HepG2 (cell line): ENCODE results near the gene AK8. TPM values are rescaled to one million over a fixed set of nuclear protein-coding genes. Genes with fewer than 3 reads are reported as not detected.

Experiments used
- ATAC-seq: fragments of 200-7000 bp; cut with Tn5 transposase; 3 replicates; pipeline ENCODE4 v1.9.1; 2020; ENCODE audit warnings: mild to moderate bottlenecking, moderate library complexity
- BruUV-seq: library from RNA; stranded (reverse); fragments of 400-500 nt; replicated peaks from 2 replicates; lab custom pipeline; 2021; lab: Mats Ljungman, UMichigan
- CTCF ChIA-PET: fragments of 300-600 bp; formaldehyde crosslinking; extraction: SDS; loops from one replicate; lab custom pipeline; 2021; ENCODE audit warnings: low total read pairs, inconsistent platforms, low intra/inter-chr PET ratio; lab: Yijun Ruan, JAX
- POLR2A ChIA-PET: fragments of 350-600 bp; sonication (Branson Sonifier 250); formaldehyde crosslinking; loops from one replicate; lab custom pipeline; 2020; ENCODE audit warnings: antibody characterized with exemption, inconsistent platforms; lab: Yijun Ruan, JAX
- DNase-seq: peaks from one replicate; pipeline ENCODE4 v3.0.0-alpha.2; 2015; ENCODE audit warnings: low spot score
- FAIRE-seq: peaks from 3 replicates; lab custom pipeline; 2011; peaks lifted over from hg19 to GRCh38; lab: Jason Lieb, UNC
- H2AFZ ChIP-seq: one replicate; pipeline ENCODE4 v1.6.1; 2011; ENCODE audit warnings: low read length, inconsistent platforms
- H3K27ac ChIP-seq: fragments of 300-600 bp; 3 replicates; pipeline ENCODE4 v1.8.0; 2011; ENCODE audit warnings: mixed run types, mild to moderate bottlenecking, mixed read lengths, low read length, inconsistent platforms; ENCODE audit not compliant: insufficient read depth; ENCODE audit errors: extremely low read length
- H3K27me3 ChIP-seq, 2 experiments: fragments of 200-600 bp in 1 of 2; 2 replicates in 1 of 2; 3 replicates in 1 of 2; pipeline versions ENCODE4 v1.6.0 to v1.8.0; 2011; ENCODE audit warnings: low read length in 2 of 2, mild to moderate bottlenecking in 2 of 2, moderate library complexity in 2 of 2, inconsistent platforms in 1 of 2; ENCODE audit not compliant: insufficient read depth in 2 of 2, control insufficient read depth in 1 of 2
- H3K36me3 ChIP-seq, 2 experiments: fragments of 200-600 bp in 1 of 2; replicated peaks in 1 of 2; 2 replicates in 1 of 2; 3 replicates in 1 of 2; pipeline versions ENCODE4 v1.5.1 to v1.8.0; 2011; ENCODE audit warnings: low read length in 2 of 2, inconsistent platforms in 1 of 2; ENCODE audit not compliant: insufficient read depth in 2 of 2, control insufficient read depth in 1 of 2
- H3K4me1 ChIP-seq: 2 replicates; pipeline ENCODE4 v1.5.1; 2012; ENCODE audit warnings: low read length, inconsistent platforms; ENCODE audit not compliant: insufficient read depth
- H3K4me2 ChIP-seq: 2 replicates; pipeline ENCODE4 v1.6.0; 2011; ENCODE audit warnings: low read depth, low read length, inconsistent platforms
- H3K4me3 ChIP-seq, 3 experiments: fragments of 200-600 bp in 1 of 3; sonication (generic), shearing (Covaris generic) in 1 of 3; replicated peaks in 1 of 3; 2 replicates each; pipeline ENCODE4 v1.5.1; 2011 to 2016; ENCODE audit warnings: low read length in 3 of 3, inconsistent platforms in 2 of 3, low read depth in 2 of 3, mild to moderate bottlenecking in 2 of 3, control low read depth in 1 of 3, mixed read lengths in 1 of 3; ENCODE audit not compliant: insufficient read depth in 1 of 3
- H3K79me2 ChIP-seq: one replicate; pipeline ENCODE4 v1.6.1; 2011; ENCODE audit warnings: low read length, inconsistent platforms; ENCODE audit not compliant: insufficient read depth
- H3K9ac ChIP-seq: 2 replicates; pipeline ENCODE4 v1.6.0; 2011; ENCODE audit warnings: mild to moderate bottlenecking, low read depth, low read length, inconsistent platforms; ENCODE audit not compliant: insufficient read depth
- H3K9me3 ChIP-seq: 2 replicates; pipeline ENCODE4 v1.5.1; 2012; ENCODE audit warnings: mild to moderate bottlenecking, low read length
- H4K20me1 ChIP-seq: 2 replicates; pipeline ENCODE4 v1.6.0; 2011; ENCODE audit warnings: inconsistent platforms, mild to moderate bottlenecking, low read length, moderate library complexity; ENCODE audit not compliant: insufficient read depth
- CCAR2 ChIP-seq: fragments of 200-400 bp; formaldehyde crosslinking; optimal IDR thresholded peaks from 2 replicates; pipeline ENCODE3; 2018; ENCODE audit warnings: low read depth, mild to moderate bottlenecking, low read length, moderate library complexity
- HMG20B ChIP-seq: conservative IDR thresholded peaks from 2 replicates; pipeline ENCODE4 v1.6.1; 2016; ENCODE audit warnings: missing genetic modification reagents, missing compliant biosample characterization
- KAT8 ChIP-seq: IDR thresholded peaks from 2 replicates; pipeline ENCODE4 v1.6.1; 2016; ENCODE audit warnings: missing genetic modification reagents, missing compliant biosample characterization
- KDM4B ChIP-seq: sonication (generic); formaldehyde crosslinking; IDR thresholded peaks from 2 replicates; pipeline ENCODE4 v1.4.0; 2020; ENCODE audit warnings: missing genetic modification reagents
- KMT2B ChIP-seq: IDR thresholded peaks from 2 replicates; pipeline ENCODE4 v1.6.1; 2016; ENCODE audit warnings: missing genetic modification reagents, missing compliant biosample characterization
- SP4 ChIP-seq: sonication (generic); formaldehyde crosslinking; IDR thresholded peaks from 2 replicates; pipeline ENCODE4 v1.8.1; 2023; ENCODE audit warnings: mild to moderate bottlenecking, missing genetic modification reagents
- ZFAT ChIP-seq: sonication (generic); formaldehyde crosslinking; conservative IDR thresholded peaks from 2 replicates; pipeline ENCODE4 v1.8.1; 2023; ENCODE audit warnings: missing genetic modification reagents, inconsistent platforms
- ZFP82 ChIP-seq: sonication (generic); formaldehyde crosslinking; IDR thresholded peaks from 2 replicates; pipeline ENCODE4 v1.5.1; 2020; ENCODE audit warnings: mild to moderate bottlenecking, missing genetic modification reagents, borderline replicate concordance
- ZNF761 ChIP-seq: sonication (generic); formaldehyde crosslinking; conservative IDR thresholded peaks from 2 replicates; pipeline ENCODE4 v1.4.0; 2020; ENCODE audit warnings: mild to moderate bottlenecking, missing genetic modification reagents
- ZNF891 ChIP-seq: sonication (generic); formaldehyde crosslinking; IDR thresholded peaks from 2 replicates; pipeline ENCODE4 v1.5.0; 2020; ENCODE audit warnings: mild to moderate bottlenecking, missing genetic modification reagents
- WGBS: methylation state at CpG from one replicate; pipeline ENCODE4 v1.1.6; 2017; ENCODE audit warnings: low lambda C conversion rate; 5-methylcytosine and 5-hydroxymethylcytosine counted together
- in situ Hi-C: cut with HindIII; loops from 2 replicates; pipeline ENCODE4 v1.10.0; 2017; ENCODE audit warnings: low pct_unique_long_range_greater_than_20kb; ENCODE audit not compliant: extremely low pct_ligation_motif_present
- intact Hi-C: fragments of 100-400 bp; cut with micrococcal nuclease; formaldehyde crosslinking; loops from one replicate; pipeline ENCODE4 v1.10.0; 2022; ENCODE audit not compliant: unreplicated experiment
- polyA plus RNA-seq, 8 experiments: library from polyadenylated mRNA; depleted of rRNA in 3 of 8; stranded (reverse) in 7 of 8; unstranded in 1 of 8; fragments of >200 nt; fragmentation: Illumina TruSeq in 4 of 8; extraction: Trizol in 4 of 8; gene quantifications; 2 replicates each; pipeline versions ENCODE4 v1.2.1 to v1.2.3, GENCODE V29; 2011 to 2016; ENCODE audit warnings: low read depth in 4 of 8, missing spikeins in 1 of 8, mixed read lengths in 1 of 8; ENCODE audit not compliant: insufficient read depth in 1 of 8
- total RNA-seq, 5 experiments: library from RNA; depleted of rRNA; stranded (reverse); fragments of >200 nt; fragmentation: Illumina TruSeq; extraction: Trizol; gene quantifications; 2 replicates each; pipeline ENCODE4 v1.2.3, GENCODE V29; 2016; ENCODE audit warnings: low read depth in 1 of 5
- TF ChIP-seq, protein P1 (sequence below): sonication (generic); formaldehyde crosslinking; IDR thresholded peaks from 2 replicates; pipeline ENCODE4 v1.8.1; 2022; ENCODE audit warnings: low read depth, mild to moderate bottlenecking, missing genetic modification reagents
- TF ChIP-seq, protein P2 (sequence below): IDR thresholded peaks from 2 replicates; pipeline ENCODE4 v1.6.1; 2016; ENCODE audit warnings: mild to moderate bottlenecking
- TF ChIP-seq, protein P3 (sequence below): sonication (generic); formaldehyde crosslinking; IDR thresholded peaks from 2 replicates; pipeline ENCODE4 v1.9.0; 2021; ENCODE audit warnings: missing genetic modification reagents, mild to moderate bottlenecking, borderline replicate concordance

The AK8 gene
- total and polyA plus RNA-seq, 2 of the 13 experiments (the other 11 are each of a cell fraction or from before 2014, with no cell fraction given) = 0.11 TPM; not detected in 1

DNA sequence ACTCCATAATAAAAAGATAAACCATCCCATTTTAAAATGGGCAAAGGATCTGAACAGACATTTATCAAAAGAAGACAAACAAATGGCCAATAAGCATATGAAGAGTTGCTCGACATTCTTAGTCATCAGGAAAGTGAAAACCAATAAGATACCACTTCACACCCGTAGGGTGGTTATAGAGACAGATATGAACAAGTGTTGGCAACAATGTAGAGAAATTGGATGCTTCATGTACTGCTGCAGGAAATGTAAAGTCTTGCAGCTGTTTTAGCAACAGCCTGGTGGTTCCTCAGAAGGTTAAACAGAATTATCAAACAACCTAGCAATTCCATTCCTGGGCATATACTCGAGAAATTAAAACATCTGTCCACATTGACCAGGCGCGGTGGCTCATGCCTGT is 165.3 kb downstream of the AK8 start:
- POLR2A ChIA-PET = no interaction called here
- WGBS = 43% methylated on average over 5 of the region's 5 CpGs

More for the DNA sequence above, 165.3 kb downstream of the AK8 start:
- H2AFZ ChIP-seq = no peak overlapping the region
- DNase-seq (no peak), FAIRE-seq (no peak), ATAC-seq (no peak)
- no peaks in the 10 kb centered on the region for H3K9me3 ChIP-seq
- no TSS peak for BruUV-seq
- no peak overlapping the region for H3K27ac ChIP-seq
- in situ Hi-C loops (no loop called here), intact Hi-C loops (no loop called here)
- no peaks in the 10 kb centered on the region for H3K36me3 ChIP-seq
- H4K20me1 ChIP-seq = no peaks in the 10 kb centered on the region
- H3K4me3 ChIP-seq = no peak overlapping the region
- TF ChIP-seq ZFP82 (CRISPR knock-in tag) = no peak
- TF ChIP-seq, protein P1, sequence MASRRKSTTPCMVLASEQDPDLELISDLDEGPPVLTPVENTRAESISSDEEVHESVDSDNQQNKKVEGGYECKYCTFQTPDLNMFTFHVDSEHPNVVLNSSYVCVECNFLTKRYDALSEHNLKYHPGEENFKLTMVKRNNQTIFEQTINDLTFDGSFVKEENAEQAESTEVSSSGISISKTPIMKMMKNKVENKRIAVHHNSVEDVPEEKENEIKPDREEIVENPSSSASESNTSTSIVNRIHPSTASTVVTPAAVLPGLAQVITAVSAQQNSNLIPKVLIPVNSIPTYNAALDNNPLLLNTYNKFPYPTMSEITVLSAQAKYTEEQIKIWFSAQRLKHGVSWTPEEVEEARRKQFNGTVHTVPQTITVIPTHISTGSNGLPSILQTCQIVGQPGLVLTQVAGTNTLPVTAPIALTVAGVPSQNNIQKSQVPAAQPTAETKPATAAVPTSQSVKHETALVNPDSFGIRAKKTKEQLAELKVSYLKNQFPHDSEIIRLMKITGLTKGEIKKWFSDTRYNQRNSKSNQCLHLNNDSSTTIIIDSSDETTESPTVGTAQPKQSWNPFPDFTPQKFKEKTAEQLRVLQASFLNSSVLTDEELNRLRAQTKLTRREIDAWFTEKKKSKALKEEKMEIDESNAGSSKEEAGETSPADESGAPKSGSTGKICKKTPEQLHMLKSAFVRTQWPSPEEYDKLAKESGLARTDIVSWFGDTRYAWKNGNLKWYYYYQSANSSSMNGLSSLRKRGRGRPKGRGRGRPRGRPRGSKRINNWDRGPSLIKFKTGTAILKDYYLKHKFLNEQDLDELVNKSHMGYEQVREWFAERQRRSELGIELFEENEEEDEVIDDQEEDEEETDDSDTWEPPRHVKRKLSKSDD = no peak
- TF ChIP-seq, protein P2, sequence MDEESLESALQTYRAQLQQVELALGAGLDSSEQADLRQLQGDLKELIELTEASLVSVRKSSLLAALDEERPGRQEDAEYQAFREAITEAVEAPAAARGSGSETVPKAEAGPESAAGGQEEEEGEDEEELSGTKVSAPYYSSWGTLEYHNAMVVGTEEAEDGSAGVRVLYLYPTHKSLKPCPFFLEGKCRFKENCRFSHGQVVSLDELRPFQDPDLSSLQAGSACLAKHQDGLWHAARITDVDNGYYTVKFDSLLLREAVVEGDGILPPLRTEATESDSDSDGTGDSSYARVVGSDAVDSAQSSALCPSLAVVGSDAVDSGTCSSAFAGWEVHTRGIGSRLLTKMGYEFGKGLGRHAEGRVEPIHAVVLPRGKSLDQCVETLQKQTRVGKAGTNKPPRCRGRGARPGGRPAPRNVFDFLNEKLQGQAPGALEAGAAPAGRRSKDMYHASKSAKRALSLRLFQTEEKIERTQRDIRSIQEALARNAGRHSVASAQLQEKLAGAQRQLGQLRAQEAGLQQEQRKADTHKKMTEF (CRISPR knock-in tag) = no peak
- no peak for TF ChIP-seq ZNF891 (CRISPR knock-in tag)
- no peak for TF ChIP-seq ZNF761 (CRISPR knock-in tag)
- TF ChIP-seq, protein P3, sequence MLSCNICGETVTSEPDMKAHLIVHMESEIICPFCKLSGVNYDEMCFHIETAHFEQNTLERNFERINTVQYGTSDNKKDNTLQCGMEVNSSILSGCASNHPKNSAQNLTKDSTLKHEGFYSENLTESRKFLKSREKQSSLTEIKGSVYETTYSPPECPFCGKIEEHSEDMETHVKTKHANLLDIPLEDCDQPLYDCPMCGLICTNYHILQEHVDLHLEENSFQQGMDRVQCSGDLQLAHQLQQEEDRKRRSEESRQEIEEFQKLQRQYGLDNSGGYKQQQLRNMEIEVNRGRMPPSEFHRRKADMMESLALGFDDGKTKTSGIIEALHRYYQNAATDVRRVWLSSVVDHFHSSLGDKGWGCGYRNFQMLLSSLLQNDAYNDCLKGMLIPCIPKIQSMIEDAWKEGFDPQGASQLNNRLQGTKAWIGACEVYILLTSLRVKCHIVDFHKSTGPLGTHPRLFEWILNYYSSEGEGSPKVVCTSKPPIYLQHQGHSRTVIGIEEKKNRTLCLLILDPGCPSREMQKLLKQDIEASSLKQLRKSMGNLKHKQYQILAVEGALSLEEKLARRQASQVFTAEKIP (CRISPR knock-in tag) = no peak
- no peak for TF ChIP-seq HMG20B (CRISPR knock-in tag)
- TF ChIP-seq SP4 (CRISPR knock-in tag) = no peak
- no peak for TF ChIP-seq ZFAT (CRISPR knock-in tag)
- TF ChIP-seq KDM4B (CRISPR knock-in tag) = no peak
- TF ChIP-seq KMT2B (CRISPR knock-in tag) = no peak
- no peak for TF ChIP-seq KAT8 (CRISPR knock-in tag)
- no peak for TF ChIP-seq CCAR2
- peaks cover 3 to 13% of the 10 kb centered on the region in 2 experiments; a peak in 4 of 5 replicates for H3K27me3 ChIP-seq
- no peak overlapping the region for H3K9ac ChIP-seq
- CTCF ChIA-PET = no interaction called here
- no peaks in the 10 kb centered on the region for H3K4me1 ChIP-seq
- H3K79me2 ChIP-seq = no peaks in the 10 kb centered on the region
- H3K4me2 ChIP-seq = no peak overlapping the region
